Skeletal muscle cell (primary cell): ENCODE data around the gene MYO5C.

Source experiments
- DNase-seq: peaks from one replicate; pipeline ENCODE4 v3.0.0-alpha.2; 2010; ENCODE audit warnings: low read depth
- H3K4me3 ChIP-seq: 2 replicates; pipeline ENCODE4 v1.5.1; 2011; ENCODE audit warnings: low read depth, mild to moderate bottlenecking, control low read depth, low read length, moderate library complexity

MYO5C gene

DNA sequence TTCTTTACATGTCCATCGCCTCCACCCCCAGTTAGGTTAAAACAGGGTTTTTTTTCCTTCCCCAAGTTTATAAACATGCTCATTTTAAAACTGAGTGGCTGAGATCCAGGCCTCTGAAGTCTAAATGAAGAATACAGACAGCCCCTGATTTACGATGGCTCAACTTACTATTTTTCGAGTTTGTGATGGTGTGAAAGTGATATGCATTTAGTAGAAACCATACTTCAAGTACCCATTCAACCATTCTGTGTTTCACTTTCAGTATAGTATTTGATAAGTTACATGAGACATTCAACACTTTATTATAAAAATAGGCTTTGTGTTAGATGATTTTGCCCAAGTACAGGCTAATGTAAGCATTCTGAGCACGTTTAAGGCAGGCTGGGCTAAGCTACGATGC, 73.9 kb downstream of the MYO5C start:
- no peak overlapping the region for H3K4me3 ChIP-seq
- DNase-seq: no peak

DNA sequence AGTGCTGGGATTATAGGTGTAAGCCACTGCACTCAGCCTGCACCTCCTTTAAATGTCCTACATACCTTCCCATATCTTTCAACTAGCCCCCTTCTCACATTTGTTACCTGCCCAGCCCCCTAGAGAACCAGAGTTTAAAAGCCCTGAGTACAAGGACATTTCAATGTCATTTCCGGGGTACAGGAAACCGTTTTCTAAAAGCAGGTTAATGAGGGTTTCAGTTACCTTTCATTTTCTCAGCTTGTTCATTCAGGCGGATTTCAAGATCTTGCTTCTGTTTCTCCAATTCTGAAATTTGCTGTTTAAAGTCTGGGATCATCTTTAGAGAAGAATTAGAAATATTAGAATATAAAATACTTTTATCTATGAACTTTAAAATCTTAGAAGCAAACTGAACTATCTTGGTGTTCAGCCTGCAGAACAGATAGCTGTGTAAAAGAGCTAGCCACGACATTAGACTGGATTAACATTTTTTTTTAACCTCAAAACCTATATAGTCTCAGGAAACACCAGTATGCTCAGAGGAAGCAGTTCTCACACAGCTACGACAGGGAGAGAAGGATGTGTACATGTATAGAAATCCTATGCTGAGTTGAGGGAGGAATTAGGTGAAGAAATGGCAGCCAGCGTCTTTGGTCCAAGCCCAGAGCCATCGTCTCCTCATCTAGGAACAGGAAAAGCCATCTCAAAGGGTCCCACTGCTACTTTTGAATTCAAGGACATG, 74.5 kb downstream of the MYO5C start:
- DNase-seq: no peak
- no peak overlapping the region for H3K4me3 ChIP-seq

DNA sequence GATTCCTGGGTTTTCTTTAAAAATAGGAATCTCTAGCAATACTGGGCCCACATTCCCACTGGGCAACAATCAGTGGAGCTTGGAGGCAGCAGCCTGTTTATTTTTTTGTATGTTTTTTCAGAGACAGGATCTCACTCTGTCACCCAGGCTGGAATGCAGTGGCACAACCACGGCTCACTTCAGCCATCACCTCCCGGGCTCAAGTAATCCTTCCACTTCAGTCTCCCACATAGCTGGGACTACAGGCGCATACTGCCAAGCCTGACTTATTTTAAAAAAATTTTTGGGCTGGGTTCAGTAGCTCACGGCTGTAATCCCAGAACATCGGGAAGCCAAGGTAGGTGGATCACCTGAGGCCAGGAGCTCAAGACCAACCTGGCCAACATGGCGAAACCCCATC, 75.4 kb downstream of the MYO5C start:
- no peak for DNase-seq
- H3K4me3 ChIP-seq: no peak overlapping the region

DNA sequence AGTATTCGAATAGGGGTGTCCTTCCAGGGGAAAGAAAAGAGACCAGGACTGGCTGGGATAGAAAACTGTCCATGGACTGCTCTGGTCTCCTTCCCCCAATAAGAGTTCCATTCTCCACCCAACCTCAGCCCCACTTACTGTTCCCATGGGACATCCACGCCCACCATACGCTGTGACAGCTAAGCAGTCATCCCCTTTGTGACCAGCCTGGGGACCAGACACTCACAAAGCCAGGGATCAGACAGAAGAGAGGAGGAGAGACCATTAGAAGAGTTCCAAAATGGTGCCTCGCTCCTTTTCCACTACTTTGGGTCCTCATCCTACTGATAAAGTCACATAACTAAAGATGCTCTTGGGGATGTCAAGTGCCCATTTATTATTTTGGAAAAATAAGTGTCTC, 76.8 kb downstream of the MYO5C start:
- DNase-seq: no peak
- no peak overlapping the region for H3K4me3 ChIP-seq

DNA sequence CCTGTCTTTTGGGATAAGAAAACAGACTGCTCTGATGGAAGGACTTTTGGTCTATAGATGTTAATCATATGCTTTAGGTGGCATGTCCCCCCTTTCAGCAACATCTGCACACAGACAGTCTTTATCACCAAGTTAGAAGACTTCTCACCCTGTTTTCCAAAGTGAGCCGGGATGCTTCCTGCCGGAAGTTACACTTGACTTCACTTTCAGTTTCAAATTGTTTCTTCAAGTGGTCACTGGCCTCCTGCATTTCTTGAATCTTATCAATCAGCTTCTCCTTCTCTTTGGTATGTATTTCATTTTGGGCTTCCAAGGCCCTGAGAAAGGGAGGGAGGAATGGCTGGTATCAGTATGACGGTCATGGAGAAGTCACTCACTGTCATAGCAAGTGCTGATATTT, 77.2 kb downstream of the MYO5C start:
- no peak for DNase-seq
- H3K4me3 ChIP-seq: no peak overlapping the region

DNA sequence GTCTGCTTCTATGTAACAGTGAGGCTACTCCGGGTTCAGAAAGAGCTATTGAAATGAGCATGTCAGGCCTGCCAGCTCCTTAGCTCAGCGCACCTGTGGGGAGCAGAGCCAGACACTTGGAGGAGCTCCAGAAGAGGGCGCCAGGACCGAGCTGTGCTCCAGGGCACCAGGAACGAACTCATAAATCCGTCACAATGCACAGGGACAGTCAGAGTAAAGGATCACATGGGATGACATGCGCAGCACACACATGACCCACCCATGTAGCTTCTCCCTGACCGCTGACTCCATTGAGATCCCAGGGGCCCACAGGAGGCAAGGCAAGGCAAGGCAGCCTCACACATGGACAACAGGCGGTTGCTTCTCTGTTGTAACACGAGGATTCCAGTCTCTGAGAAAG, 78.4 kb downstream of the MYO5C start:
- no peak for DNase-seq
- H3K4me3 ChIP-seq: no peak overlapping the region

DNA sequence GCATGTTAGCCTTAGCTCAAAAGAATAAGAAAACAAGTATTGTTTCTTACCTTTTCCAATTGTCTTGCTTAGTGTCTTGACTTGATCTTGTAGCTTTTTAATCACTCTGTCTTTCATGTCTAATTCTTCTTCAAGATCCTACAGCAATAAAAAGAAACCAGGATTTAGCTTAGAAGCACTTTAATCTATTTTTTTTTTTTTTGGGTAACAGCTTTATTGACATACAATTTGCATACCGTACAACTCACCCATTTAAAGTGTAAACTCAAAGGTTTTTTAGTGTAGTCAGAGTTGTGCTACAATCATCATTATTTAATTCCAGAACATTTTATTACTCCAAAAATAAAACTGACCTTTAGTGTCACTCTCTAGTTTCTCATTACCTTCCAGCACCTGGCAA, 81.1 kb downstream of the MYO5C start:
- no peak overlapping the region for H3K4me3 ChIP-seq
- no peak for DNase-seq

DNA sequence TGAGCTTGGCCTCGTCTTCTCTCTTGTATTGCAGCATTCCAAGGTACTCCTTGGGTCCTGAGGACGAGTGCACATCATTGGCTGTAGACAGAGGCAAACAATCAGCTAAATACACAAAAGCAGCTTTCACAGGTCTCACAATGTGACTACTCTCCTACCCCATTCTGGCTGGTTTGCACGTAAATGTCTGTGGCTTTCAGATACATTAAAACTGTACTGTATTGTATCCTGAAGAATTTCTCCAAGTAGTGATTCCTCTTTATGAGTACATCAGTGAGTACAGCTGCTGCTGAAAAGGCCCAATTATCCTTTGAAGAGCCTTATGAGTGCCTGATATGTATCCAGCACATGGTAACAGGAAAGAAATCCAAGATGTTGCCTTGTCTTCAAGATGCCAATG, 82.4 kb downstream of the MYO5C start:
- no peak for DNase-seq
- no peak overlapping the region for H3K4me3 ChIP-seq

DNA sequence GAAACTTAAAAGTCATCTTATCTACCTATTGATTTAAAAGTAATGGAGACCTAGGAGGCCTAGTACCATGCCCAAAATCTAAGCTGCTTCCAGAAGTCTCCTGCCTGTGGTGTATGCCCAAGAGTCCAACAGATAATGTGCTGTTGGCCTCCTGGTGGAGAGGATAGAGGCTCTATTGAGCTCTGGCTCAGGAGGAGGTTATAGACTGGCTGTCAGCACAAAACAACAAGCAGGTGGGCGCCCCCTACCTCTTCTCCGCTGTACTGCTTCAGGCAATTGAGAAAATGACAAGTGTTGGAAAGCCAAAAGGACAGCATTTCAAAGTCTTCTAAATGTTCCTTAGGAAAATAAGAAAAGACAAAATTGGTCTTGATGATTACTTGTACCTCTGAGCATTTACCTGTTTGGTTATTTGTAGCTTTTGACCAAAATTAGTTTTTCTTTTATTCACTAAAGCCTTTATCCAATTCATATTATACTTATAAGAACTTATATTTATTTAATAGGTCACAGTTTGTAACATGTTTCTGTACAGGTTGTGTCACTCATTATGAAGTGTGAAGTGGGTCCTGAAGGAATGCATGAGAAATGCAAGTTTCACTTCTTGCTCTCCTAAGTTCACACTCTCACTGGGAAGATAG, 87.2 kb downstream of the MYO5C start:
- peak; percentile 14 for DNase-seq
- no peak overlapping the region for H3K4me3 ChIP-seq

DNA sequence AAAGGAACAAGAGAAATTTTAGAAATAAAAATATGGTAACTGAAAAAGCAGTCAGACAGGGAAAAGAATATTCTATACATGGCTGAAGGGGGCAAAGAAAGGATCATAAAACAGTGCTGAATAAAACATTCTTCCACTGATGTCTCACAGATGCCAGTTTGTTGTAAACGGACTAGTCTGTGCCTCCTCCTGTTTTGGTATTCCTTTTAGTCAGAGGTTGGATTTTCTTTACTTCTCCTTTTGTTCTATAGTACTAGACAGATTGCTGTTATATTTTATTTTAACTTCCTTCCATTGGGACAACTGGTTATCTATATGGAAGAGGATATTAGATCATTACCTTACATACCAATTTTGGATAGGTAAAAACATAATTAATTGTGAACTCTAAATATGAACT, 88.4 kb downstream of the MYO5C start:
- DNase-seq: no peak
- no peak overlapping the region for H3K4me3 ChIP-seq

DNA sequence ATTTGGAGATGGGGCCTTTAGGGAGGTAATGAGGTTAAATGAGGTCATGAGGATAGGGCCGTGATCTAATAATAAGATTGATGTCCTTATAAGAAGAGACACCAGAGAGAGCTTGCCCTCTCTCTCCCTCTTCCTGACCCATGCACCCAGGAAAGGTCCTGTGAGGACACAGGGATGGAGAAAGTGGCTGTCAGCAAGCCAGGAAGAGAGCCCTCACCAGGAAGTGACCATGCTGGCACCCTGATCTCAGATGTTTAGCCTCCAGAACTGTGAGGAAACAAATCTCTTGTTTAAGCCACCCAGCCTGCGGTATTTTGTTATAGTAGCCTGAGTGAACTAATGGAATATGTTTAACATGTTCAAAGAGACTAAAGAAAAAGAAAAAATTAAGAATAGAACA, 89.2 kb downstream of the MYO5C start:
- DNase-seq: no peak
- H3K4me3 ChIP-seq: no peak overlapping the region

DNA sequence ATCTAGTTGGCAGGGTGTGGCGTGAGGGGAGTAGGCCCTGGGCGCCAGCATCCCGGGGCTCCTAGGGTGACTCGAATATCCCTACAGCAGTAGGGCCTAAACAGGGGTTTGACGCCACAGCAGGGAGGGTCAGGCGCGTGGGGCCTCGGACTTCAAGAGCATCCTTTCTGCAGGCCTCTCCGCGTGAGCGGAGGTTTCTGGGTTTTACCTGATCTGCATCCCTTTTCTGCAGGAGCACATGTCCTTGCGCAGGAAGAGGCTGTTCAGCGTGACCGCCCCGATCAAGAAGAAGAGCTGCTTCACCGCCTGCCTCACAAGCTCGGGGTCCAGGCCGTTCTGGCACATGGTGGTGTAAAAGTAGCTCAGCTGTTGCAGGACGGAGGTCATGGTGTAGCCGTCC, 90.9 kb downstream of the MYO5C start:
- no peak overlapping the region for H3K4me3 ChIP-seq
- no peak for DNase-seq

DNA sequence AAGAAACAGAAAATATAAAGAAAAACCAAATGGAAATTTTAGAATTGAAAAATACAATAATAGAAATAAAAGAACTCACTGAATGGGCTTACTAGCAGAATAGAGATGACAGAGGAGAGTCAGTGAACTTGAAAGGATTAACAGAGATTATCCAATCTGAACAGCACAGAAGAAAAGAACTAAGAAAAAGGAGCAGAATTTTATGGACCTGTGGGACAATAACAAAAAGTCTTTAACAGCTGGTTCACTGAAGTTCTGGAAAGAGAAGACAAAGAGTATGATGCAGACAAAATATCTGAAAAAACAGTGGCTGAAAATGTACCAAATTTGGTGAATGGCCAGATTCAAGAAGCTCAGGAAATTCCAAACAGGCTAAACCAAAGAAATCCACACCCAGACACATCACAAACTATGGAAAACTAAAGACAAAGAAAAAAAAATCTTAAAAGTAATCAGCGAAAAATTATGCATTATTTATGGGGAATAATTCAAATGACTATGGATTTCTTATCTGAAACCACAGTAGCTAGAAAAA, 94.7 kb downstream of the MYO5C start:
- H3K4me3 ChIP-seq: no peak overlapping the region
- no peak for DNase-seq

DNA sequence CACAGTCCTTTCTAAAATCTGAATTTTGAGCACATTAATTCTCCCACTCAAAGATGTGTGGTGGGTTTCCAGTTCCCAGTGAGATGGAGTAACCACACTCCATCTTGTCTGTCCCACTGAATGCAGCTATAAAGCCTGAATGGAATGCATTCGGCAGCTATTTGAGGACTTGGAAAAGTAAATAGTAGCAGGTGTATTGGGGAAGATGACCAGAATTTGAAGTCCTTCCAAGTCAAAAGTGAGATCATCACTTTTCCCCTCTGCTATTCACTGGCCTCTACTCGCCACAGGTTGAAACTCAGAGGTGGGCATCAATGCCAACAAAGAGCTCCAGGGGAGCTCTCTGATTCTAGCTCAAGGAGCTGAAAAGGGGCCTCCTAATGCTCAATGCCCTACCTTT, 96.3 kb downstream of the MYO5C start:
- DNase-seq: no peak
- no peak overlapping the region for H3K4me3 ChIP-seq

DNA sequence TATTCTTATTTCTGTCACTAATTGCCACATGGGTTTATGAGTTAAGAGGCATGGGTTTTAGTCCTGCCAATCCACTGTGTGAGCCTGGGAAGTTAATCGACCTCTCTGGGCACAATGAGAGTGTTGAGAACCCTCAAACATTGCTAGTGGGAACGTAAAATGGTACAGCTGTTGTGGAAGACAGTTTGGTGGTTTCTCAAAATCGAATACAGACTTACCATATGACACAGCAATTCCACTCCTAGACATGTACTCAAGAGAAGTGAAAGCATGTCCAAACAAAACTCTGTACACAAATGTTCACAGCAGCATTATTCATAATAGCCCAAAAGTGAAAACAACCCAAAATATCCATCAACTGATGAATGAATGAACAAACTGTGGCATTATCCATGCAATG, 98.7 kb downstream of the MYO5C start:
- H3K4me3 ChIP-seq: no peak overlapping the region
- no peak for DNase-seq

DNA sequence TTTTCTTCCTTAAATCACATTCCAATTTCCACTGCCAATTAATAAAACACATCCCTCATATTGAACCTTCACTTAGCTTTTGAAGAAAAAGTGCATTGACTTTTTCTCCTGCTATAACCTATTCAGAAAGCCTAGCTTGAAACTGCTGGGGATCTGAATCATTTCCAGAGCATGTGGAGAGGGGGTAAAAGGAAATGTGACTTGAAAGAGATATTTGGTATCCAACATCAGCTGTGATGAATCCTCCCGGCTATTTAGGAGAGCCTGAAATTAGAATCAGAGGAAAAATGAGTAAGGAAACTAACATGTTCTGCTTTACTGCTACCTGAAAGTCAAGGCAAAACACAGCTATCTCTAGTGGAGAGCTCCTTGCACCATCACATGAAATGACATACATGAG, 101.8 kb downstream of the MYO5C start:
- no peak for DNase-seq

DNA sequence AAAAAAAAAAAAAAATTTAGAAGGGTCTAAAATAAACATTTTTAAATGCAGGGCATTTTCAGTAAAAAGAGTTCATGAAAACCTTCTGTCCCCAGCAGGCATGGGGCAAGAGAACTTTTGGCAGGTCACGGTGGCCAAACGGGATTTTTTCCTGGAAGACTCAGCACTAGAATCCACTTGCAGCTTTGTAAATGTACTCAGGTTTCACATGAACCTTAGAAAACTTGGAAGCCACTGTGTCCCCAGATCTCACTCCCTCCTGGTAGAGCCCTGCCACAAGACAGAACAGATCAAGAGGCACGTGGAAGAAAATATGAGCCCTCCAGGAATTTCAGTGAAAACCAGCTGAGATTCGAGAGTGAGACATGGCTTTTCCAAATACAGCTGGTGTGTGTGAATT, 102.3 kb downstream of the MYO5C start:
- no peak for DNase-seq

More for the DNA sequence above, 101.8 kb downstream of the MYO5C start:
- no peak overlapping the region for H3K4me3 ChIP-seq

DNA sequence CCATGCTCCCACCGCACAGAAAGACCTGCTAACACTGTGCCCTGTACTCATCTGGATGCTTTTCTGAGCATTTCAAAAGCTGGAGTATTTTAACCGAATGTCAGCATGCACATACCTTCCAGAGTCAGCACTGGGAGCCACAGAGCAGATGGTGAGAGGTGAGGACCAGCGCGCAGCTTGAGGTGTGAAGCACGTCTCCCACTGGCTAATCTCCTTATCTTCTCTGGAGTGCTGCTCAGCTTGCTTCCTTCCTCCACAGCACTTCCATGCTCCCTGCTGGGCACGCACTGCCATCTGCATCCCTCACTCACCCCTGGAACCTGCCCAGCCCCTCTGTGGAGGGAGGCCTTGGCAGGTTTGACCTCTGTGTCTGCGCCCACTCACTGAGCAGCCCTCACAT, 104.4 kb downstream of the MYO5C start, which contains the start of gene GNB5:
TSS of gene GNB5 (minus strand) at position 186 of the 400 bp plus-strand sequence. CDS start 6,716 bp downstream, outside the sequence.
- no peak for DNase-seq
- no peak within 1 kb of the TSS for H3K4me3 ChIP-seq

More for the DNA sequence above, 102.3 kb downstream of the MYO5C start:
- no peak overlapping the region for H3K4me3 ChIP-seq

DNA sequence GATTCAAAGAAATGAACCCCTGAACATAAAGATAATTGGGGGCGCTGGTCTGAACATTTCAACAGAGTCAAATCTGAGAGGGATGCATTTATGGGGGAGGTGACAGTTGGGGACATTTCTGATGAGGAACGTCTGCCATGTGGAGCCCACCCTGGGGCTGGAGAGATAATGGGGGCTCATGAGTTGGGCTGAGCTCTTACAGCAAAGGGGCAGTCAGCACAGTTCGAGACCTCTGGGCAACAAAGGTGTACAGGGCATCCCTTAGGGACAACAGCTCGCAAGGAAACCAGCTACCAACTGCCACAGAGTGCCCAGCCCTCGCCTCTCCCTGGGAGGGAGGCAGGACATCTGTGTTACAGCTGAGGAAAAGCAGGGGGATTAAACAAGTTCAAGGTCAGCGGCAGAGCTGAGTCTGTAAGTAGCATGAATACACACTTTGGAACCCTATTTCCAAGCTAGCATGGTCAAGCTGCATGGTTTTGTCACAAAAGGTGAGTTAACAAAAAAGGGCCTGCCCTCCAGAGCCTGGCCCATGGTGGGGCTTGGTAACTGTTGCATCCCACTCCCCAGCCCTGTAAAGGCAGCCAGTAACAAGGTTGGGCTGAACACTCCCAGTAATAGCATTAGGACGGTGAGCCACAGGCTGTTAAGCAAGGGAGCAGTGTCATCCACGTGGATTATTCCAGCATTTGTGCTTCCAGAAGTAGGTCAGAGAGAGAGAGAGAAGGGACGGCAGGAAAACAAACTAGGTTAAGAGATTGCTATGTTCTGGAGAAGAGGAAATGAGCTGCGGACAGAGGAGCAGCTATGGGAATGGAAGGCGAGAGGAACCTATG, 108.7 kb downstream of the MYO5C start:
- peak; percentile 19 for DNase-seq
- no peak overlapping the region for H3K4me3 ChIP-seq

DNA sequence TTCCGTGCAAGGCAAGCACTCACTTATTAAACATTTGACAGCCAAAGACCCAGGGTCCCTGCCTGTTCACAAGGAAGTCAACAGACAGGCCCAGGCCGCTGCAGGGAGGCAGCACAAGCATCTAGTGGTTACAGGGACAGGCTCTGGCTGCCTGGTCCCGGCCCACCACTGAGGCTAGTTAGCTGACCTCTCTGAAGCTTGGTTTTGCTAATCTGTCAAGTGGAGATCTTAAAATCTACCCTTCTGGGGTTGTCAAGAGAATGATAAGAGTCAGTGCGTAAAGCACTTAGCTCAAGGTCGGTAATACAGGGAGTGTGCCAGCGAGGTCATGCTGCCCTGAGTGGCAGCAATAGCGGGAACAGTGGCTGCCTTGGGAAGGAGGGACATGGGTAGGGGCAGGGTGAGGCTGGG, 110.4 kb downstream of the MYO5C start:
- DNase-seq: no peak
- H3K4me3 ChIP-seq: no peak overlapping the region
